ENCODE measurements around the gene AKAP9. TPM values are rescaled to one million over a fixed set of nuclear protein-coding genes. Genes with fewer than 3 reads are reported as not detected.

The AKAP9 gene
- total RNA-seq (41.8 and 51.6 TPM in 2 replicates), polyA plus RNA-seq (8.3 and 9.5 TPM in 2 replicates), polyA minus RNA-seq (23.7 and 23.9 TPM in 2 replicates), Bru-seq, nascent RNA (percentile 82 among the genes with signal in this experiment), BruChase-seq, experiment 1, labeled RNA remaining after a 6-hour chase (percentile 80 among the genes with signal in this experiment), BruChase-seq, experiment 2, labeled RNA remaining after a 2-hour chase (percentile 79 among the genes with signal in this experiment)
- 7.1 and 7.7 TPM in 2 replicates for polyA plus RNA-seq (2011; cell fraction: cytosol; rRNA removed)
- polyA plus RNA-seq (2011; cell fraction: nucleus; rRNA removed) = 51.5 and 76.8 TPM in 2 replicates
- 20.2 and 30.5 TPM in 2 replicates for polyA plus RNA-seq (2012)
- polyA minus RNA-seq (2011; cell fraction: cytosol; rRNA and poly(A)+ RNA removed) = 19.6 TPM
- 92.2 and 119 TPM in 2 replicates for polyA minus RNA-seq (2011; cell fraction: nucleus; rRNA and poly(A)+ RNA removed)
- long read RNA-seq, partial matches to known transcripts = 13 of 18 reads
- long read RNA-seq, other reads (novel, unspliced or antisense) = 5 of 18 reads

GRCh38 chr7:91940572-91941341, at the start of gene AKAP9:
TSS of gene AKAP9 (plus strand) at chr7:91940862. CDS start at chr7:91941100, 238 bp downstream.
- intact Hi-C loops (cut with micrococcal nuclease) = loop anchor here (1.0 to 2.0 kb wide), 3 partner anchors 22 to 508 kb away; partner anchors contain the start of gene MTERF1
- POLR2A ChIA-PET = interaction anchor here (0.6 to 0.7 kb wide), 2 partner anchors 196 to 1176 kb away, joined by 3 to 8 read pairs; no protein-coding TSS in a partner anchor
- FAIRE-seq (peak; percentile 4), DNase-seq (ENCODE audit: low read depth, low spot score) (peak; percentile 89)
- peak; percentile 59 for TF ChIP-seq POLR2A (IDR thresholded peaks at IDR 0.05; ENCODE audit: low read depth, low read length)
- TF ChIP-seq POLR2AphosphoS5 (IDR thresholded peaks at IDR 0.05; ENCODE audit: insufficient read depth, low read depth, low read length) = peak; percentile 80
- TF ChIP-seq EZH2 (IDR thresholded peaks at IDR 0.05; ENCODE audit: borderline replicate concordance, low read depth, low read length, severe bottlenecking) = no peak
- no peak for TF ChIP-seq GATA2 (IDR thresholded peaks at IDR 0.05; ENCODE audit: insufficient read depth, insufficient read length, low read depth, low read length)
- TF ChIP-seq FOS (IDR thresholded peaks at IDR 0.05; ENCODE audit: borderline replicate concordance, insufficient read depth, low read length) = no peak
- no peak for TF ChIP-seq JUN (IDR thresholded peaks at IDR 0.05; ENCODE audit: borderline replicate concordance, insufficient read depth, insufficient read length, low read depth)
- no TSS peak for BruUV-seq (replicated peaks)
- peaks cover 23% of the 10 kb centered on the region for H3K79me2 ChIP-seq (ENCODE audit: control insufficient read depth, insufficient read depth, low read length)
- H3K4me1 ChIP-seq (ENCODE audit: control insufficient read depth, extremely low read depth, insufficient read depth, low read length) = peaks cover 16% of the 10 kb centered on the region
- peak within 1 kb of the TSS; percentile 84 to 95 (median 94) for H3K4me3 ChIP-seq (replicated peaks in 1 of 3; ENCODE audit: insufficient read depth in 1 of 3, low read depth in 1 of 3, low read length in 3 of 3)
- H3K27ac ChIP-seq (ENCODE audit: insufficient read depth, low read depth, low read length) = peak within 1 kb of the TSS; percentile 62
- H3K9me3 ChIP-seq (replicated peaks; ENCODE audit: control insufficient read depth, insufficient read depth, low read length) = no peaks in the 10 kb centered on the region
- peak within 1 kb of the TSS; percentile 92 for H2AFZ ChIP-seq (ENCODE audit: low read depth, low read length)
- H4K20me1 ChIP-seq (replicated peaks; ENCODE audit: control insufficient read depth, extremely low read depth, insufficient read depth, low read length) = no peaks in the 10 kb centered on the region
- no peaks in the 10 kb centered on the region for H3K27me3 ChIP-seq (ENCODE audit: control insufficient read depth in 2 of 2, insufficient read depth in 2 of 2, low read length in 2 of 2)
- no peaks in the 10 kb centered on the region for H3K9me1 ChIP-seq (replicated peaks; ENCODE audit: control insufficient read depth, extremely low read depth, insufficient read depth, low read length)
- peak within 1 kb of the TSS; percentile 89 for H3K4me2 ChIP-seq (ENCODE audit: insufficient read depth, low read length)
- dilution Hi-C loops (cut with MboI; ENCODE audit: extremely low pct_ligation_motif_present, low sequenced_read_pairs) = no loop called here
- peak within 1 kb of the TSS; percentile 92 for H3K9ac ChIP-seq (replicated peaks; ENCODE audit: extremely low read depth, insufficient read depth, low read length)
- H3K36me3 ChIP-seq (ENCODE audit: control insufficient read depth in 2 of 2, extremely low read depth in 1 of 2, insufficient read depth in 2 of 2, low read length in 2 of 2) = no peaks in the 10 kb centered on the region
- CTCF ChIA-PET = interaction anchor here (0.9 to 4.7 kb wide), 8 partner anchors 9 to 483 kb away, joined by 3 to 30 read pairs (median 4); partner anchors contain the start of gene MTERF1

All from endothelial cell of umbilical vein (primary cell).